D721Med (cell line): ENCODE measurements around the gene MPRIP.
"Not testable (repeated sequence)": the region's sequence is repeated elsewhere in the genome, so short reads cannot be mapped to it uniquely, and the experiment has no call there.

Experiments used
- DNase-seq: peaks from one replicate; pipeline ENCODE4 v3.0.0; 2011; ENCODE audit warnings: low spot score; ENCODE audit not compliant: insufficient read length
- FAIRE-seq: peaks from 2 replicates; lab custom pipeline; 2011; peaks lifted over from hg19 to GRCh38; lab: Jason Lieb, UNC
- CTCF ChIP-seq: IDR thresholded peaks from 2 replicates; pipeline ENCODE4 v1.5.1; 2012; ENCODE audit warnings: mild to moderate bottlenecking, control low read depth; ENCODE audit not compliant: insufficient read depth; ENCODE audit errors: missing control alignments

Gene MPRIP

GRCh38 chr17:17154556-17154955, 112.3 kb downstream of the MPRIP start:
- FAIRE-seq (no peak), DNase-seq (no peak)
- TF ChIP-seq CTCF: no peak

GRCh38 chr17:17154981-17155380, 112.7 kb downstream of the MPRIP start:
- no peak for FAIRE-seq

GRCh38 chr17:17155568-17155967, 113.3 kb downstream of the MPRIP start:
- no peak for DNase-seq
- FAIRE-seq: no peak
- TF ChIP-seq CTCF: no peak

More at GRCh38 chr17:17154981-17155380, 112.7 kb downstream of the MPRIP start:
- no peak for DNase-seq
- no peak for TF ChIP-seq CTCF

GRCh38 chr17:17156107-17156506, 113.8 kb downstream of the MPRIP start:
- FAIRE-seq (no peak), DNase-seq (no peak)
- TF ChIP-seq CTCF: no peak

GRCh38 chr17:17156511-17156910, 114.3 kb downstream of the MPRIP start:
- FAIRE-seq (no peak), DNase-seq (no peak)
- TF ChIP-seq CTCF: no peak

DNA sequence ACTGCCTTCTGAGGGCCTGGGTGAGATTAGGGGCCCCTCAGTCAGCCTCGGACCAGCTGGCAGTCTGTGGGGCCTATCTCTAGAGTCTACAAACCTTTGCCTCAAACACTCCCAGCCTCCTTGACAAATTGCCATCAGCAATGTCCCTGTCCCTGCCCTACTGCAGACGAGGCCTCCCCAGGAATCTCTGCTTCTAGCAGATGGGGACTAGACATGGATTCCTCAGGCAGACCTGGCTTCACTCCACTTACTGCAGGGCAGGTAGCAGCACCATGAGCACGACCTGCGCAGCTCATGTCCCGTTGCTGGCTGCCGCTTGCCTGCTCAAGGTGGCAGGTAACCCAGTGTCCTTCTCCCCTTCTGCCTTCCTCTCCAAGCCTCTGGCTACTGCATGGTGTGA, 114.8 kb downstream of the MPRIP start:
- DNase-seq: no peak
- no peak for TF ChIP-seq CTCF
- no peak for FAIRE-seq

DNA sequence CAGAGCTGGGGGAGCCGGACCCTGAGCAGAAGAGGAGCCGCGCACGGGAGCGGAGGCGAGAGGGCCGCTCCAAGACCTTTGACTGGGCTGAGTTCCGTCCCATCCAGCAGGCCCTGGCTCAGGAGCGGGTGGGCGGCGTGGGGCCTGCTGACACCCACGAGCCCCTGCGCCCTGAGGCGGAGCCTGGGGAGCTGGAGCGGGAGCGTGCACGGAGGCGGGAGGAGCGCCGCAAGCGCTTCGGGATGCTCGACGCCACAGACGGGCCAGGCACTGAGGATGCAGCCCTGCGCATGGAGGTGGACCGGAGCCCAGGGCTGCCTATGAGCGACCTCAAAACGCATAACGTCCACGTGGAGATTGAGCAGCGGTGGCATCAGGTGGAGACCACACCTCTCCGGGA, 116.2 kb downstream of the MPRIP start:
- not testable (repeated sequence) for FAIRE-seq, DNase-seq

DNA sequence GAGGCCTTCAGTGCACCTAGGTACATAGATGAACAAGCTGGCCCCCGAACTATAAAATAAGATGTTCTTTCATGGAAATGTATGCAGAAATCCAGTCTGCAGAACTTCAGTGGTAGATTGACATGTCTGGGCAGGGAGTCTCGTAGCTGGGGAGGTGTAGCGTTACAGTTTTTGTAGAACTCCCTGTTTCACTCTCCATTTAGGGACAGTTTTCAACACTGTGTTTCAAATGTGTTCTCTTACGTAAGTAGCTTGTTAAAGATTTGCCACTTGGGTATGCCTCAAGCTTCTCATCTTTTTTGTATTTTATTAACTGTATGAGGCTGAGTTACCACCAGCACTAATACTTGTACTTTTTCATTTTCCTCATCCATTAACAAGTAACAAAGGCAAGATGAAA, 117.3 kb downstream of the MPRIP start:
- DNase-seq (no peak), FAIRE-seq (no peak)
- no peak for TF ChIP-seq CTCF
